Measurements from ENCODE around the gene TAC4.

Gene TAC4

DNA sequence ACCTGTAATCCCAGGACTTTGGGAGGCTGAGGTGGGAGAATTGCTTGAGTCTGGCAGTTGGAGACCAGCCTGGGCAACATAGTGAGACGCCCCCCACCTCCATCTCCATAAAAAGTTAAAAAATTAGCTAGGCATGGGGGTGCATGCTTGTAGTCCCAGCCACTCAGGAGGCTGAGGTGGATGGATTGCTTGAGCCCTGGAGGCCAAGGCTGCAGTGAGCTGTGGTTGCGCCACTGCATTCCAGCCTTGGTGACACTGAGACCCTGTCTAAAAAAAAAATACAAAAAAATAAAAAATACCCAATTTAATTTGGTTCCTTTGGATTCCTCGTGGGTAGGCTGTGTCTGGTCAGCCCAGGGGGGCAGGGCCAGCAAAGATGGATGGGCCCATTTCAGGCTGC, 26.1 kb upstream of the TAC4 start:
- H3K9ac ChIP-seq (ENCODE audit: low read depth in 1 of 2, low read length in 2 of 2): no peak overlapping the region
- no peak overlapping the region for H3K27ac ChIP-seq (ENCODE audit: low read depth, low read length)
- no peak overlapping the region for H3K4me3 ChIP-seq (ENCODE audit: low read depth in 1 of 2, low read length in 2 of 2)
- H3K27me3 ChIP-seq (ENCODE audit: control insufficient read depth in 1 of 2, insufficient read depth in 2 of 2, low read length in 2 of 2): peaks cover 3 to 13% of the 10 kb centered on the region in 2 donors
- H3K4me1 ChIP-seq (ENCODE audit: control insufficient read depth in 1 of 2, insufficient read depth in 2 of 2, low read length in 2 of 2): no peaks in the 10 kb centered on the region
- H3K9me3 ChIP-seq (ENCODE audit: control insufficient read depth in 1 of 2, low read length in 2 of 2): no peaks in the 10 kb centered on the region
- H3K36me3 ChIP-seq (ENCODE audit: control insufficient read depth in 1 of 2, insufficient read depth in 2 of 2, low read length in 2 of 2): no peaks in the 10 kb centered on the region

DNA sequence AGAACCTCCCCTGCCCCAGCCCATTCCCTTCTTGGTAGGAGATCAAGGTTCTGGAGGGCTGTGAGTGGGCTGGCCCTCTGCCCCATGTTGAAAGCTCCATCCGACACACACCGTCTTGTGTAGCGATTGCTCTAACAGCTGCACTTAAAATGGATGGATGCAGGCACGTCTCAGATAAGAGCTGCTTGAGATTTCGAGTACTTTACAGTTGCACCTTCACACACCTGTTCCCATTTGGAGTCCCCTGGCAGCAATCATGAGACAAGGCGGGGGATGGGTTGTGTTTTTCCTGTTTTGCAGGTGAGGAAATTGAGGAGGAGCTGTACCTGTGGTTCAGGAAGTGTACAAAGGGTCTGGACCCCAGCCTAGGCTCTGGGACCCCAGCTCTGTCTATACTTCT, 25.6 kb upstream of the TAC4 start:
- H3K36me3 ChIP-seq (ENCODE audit: control insufficient read depth in 1 of 2, insufficient read depth in 2 of 2, low read length in 2 of 2): no peaks in the 10 kb centered on the region
- no peak overlapping the region for H3K4me3 ChIP-seq (ENCODE audit: low read depth in 1 of 2, low read length in 2 of 2)
- no peaks in the 10 kb centered on the region for H3K9me3 ChIP-seq (ENCODE audit: control insufficient read depth in 1 of 2, low read length in 2 of 2)
- H3K27me3 ChIP-seq (ENCODE audit: control insufficient read depth in 1 of 2, insufficient read depth in 2 of 2, low read length in 2 of 2): peaks cover 5 to 13% of the 10 kb centered on the region in 2 donors
- H3K27ac ChIP-seq (ENCODE audit: low read depth, low read length): no peak overlapping the region
- H3K9ac ChIP-seq (ENCODE audit: low read depth in 1 of 2, low read length in 2 of 2): no peak overlapping the region
- H3K4me1 ChIP-seq (ENCODE audit: control insufficient read depth in 1 of 2, insufficient read depth in 2 of 2, low read length in 2 of 2): no peaks in the 10 kb centered on the region

DNA sequence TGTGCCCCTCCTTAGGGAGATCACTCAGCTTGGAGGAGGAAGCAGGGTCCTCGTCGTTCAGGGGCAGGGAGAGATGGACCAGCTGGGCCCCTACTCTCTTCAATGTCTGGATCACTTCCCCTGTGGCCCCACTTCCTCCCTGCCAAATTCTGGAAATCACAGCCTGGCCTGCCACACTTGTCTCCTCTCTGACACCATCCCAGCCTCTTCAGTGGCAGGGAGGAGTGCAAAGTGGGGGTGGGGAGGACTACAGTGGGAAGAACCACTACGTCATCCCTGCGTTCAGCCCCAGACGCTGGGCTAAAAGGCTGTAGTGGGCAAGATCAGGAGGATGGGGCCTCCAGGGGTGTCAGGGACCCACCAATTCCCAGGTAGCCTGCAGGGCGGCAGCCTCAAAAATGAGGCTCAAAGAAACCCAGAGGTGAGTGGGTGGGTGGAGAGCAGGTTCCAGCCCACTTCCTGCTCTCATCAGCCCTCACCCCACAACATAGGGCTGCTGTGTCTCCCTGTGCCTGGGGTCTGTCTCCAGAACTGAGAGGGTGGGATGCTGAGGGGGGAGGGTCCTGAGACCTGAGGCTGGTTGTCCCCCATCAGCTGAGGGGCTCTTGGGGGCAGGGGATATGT, 25.0 kb upstream of the TAC4 start:
- Histone ChIP-seq H3K4me3 (ENCODE audit: low read depth in 1 of 2, low read length in 2 of 2) (no peak overlapping the region), H3K36me3 (ENCODE audit: control insufficient read depth in 1 of 2, insufficient read depth in 2 of 2, low read length in 2 of 2) (no peaks in the 10 kb centered on the region), H3K27me3 (ENCODE audit: control insufficient read depth in 1 of 2, insufficient read depth in 2 of 2, low read length in 2 of 2) (peaks cover 5 to 13% of the 10 kb centered on the region in 2 donors), H3K9ac (ENCODE audit: low read depth in 1 of 2, low read length in 2 of 2) (no peak overlapping the region), H3K4me1 (ENCODE audit: control insufficient read depth in 1 of 2, insufficient read depth in 2 of 2, low read length in 2 of 2) (no peaks in the 10 kb centered on the region), H3K27ac (ENCODE audit: low read depth, low read length) (no peak overlapping the region), H3K9me3 (ENCODE audit: control insufficient read depth in 1 of 2, low read length in 2 of 2) (no peaks in the 10 kb centered on the region)

GRCh38 chr17:49871211-49871610, 23.3 kb upstream of the TAC4 start:
- Histone ChIP-seq H3K27ac (ENCODE audit: low read depth, low read length) (no peak overlapping the region), H3K9ac (ENCODE audit: low read depth in 1 of 2, low read length in 2 of 2) (no peak overlapping the region), H3K4me1 (ENCODE audit: control insufficient read depth in 1 of 2, insufficient read depth in 2 of 2, low read length in 2 of 2) (no peaks in the 10 kb centered on the region), H3K27me3 (ENCODE audit: control insufficient read depth in 1 of 2, insufficient read depth in 2 of 2, low read length in 2 of 2) (peaks cover 5 to 8% of the 10 kb centered on the region in 2 donors), H3K36me3 (ENCODE audit: control insufficient read depth in 1 of 2, insufficient read depth in 2 of 2, low read length in 2 of 2) (no peaks in the 10 kb centered on the region), H3K9me3 (ENCODE audit: control insufficient read depth in 1 of 2, low read length in 2 of 2) (no peaks in the 10 kb centered on the region), H3K4me3 (ENCODE audit: low read depth in 1 of 2, low read length in 2 of 2) (no peak overlapping the region)

- no peak overlapping the region for H3K9ac ChIP-seq (ENCODE audit: low read depth in 1 of 2, low read length in 2 of 2)
- no peaks in the 10 kb centered on the region for H3K9me3 ChIP-seq (ENCODE audit: control insufficient read depth in 1 of 2, low read length in 2 of 2)
- H3K27me3 ChIP-seq (ENCODE audit: control insufficient read depth in 1 of 2, insufficient read depth in 2 of 2, low read length in 2 of 2): peaks cover 5% of the 10 kb centered on the region in 2 donors
- H3K36me3 ChIP-seq (ENCODE audit: control insufficient read depth in 1 of 2, insufficient read depth in 2 of 2, low read length in 2 of 2): no peaks in the 10 kb centered on the region
- H3K27ac ChIP-seq (ENCODE audit: low read depth, low read length): no peak overlapping the region
- H3K4me3 ChIP-seq (ENCODE audit: low read depth in 1 of 2, low read length in 2 of 2): no peak overlapping the region
- no peaks in the 10 kb centered on the region for H3K4me1 ChIP-seq (ENCODE audit: control insufficient read depth in 1 of 2, insufficient read depth in 2 of 2, low read length in 2 of 2)
These were observed 22.4 kb upstream of the TAC4 start for GRCh38 chr17:49870298-49870697.

DNA sequence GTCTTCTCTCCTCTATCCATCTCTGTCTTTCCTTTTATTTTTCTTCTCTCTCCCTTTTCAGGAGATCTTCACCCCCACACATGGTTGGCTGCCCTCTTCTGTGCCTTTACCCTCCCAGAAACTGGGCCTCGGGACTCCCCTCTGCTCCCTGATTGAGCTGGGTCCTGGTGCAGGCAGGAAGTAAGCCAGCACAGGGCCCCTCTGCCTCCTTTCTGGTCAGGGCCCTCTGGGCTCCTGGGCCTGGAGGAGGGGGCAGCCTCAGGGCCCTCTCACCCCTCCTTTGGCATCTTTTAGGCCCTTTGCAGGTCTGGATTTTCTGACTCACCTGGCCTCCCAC, 21.1 kb upstream of the TAC4 start:
- Histone ChIP-seq H3K27ac (ENCODE audit: low read depth, low read length) (no peak overlapping the region), H3K36me3 (ENCODE audit: control insufficient read depth in 1 of 2, insufficient read depth in 2 of 2, low read length in 2 of 2) (no peaks in the 10 kb centered on the region), H3K4me1 (ENCODE audit: control insufficient read depth in 1 of 2, insufficient read depth in 2 of 2, low read length in 2 of 2) (no peaks in the 10 kb centered on the region), H3K27me3 (ENCODE audit: control insufficient read depth in 1 of 2, insufficient read depth in 2 of 2, low read length in 2 of 2) (peaks cover 2 to 5% of the 10 kb centered on the region in 2 donors), H3K9me3 (ENCODE audit: control insufficient read depth in 1 of 2, low read length in 2 of 2) (no peaks in the 10 kb centered on the region), H3K4me3 (ENCODE audit: low read depth in 1 of 2, low read length in 2 of 2) (no peak overlapping the region), H3K9ac (ENCODE audit: low read depth in 1 of 2, low read length in 2 of 2) (no peak overlapping the region)

- Histone ChIP-seq H3K4me1 (ENCODE audit: control insufficient read depth in 1 of 2, insufficient read depth in 2 of 2, low read length in 2 of 2) (no peaks in the 10 kb centered on the region), H3K27me3 (ENCODE audit: control insufficient read depth in 1 of 2, insufficient read depth in 2 of 2, low read length in 2 of 2) (peaks cover 2 to 5% of the 10 kb centered on the region in 2 donors), H3K27ac (ENCODE audit: low read depth, low read length) (no peak overlapping the region), H3K9me3 (ENCODE audit: control insufficient read depth in 1 of 2, low read length in 2 of 2) (no peaks in the 10 kb centered on the region), H3K4me3 (ENCODE audit: low read depth in 1 of 2, low read length in 2 of 2) (no peak overlapping the region), H3K36me3 (ENCODE audit: control insufficient read depth in 1 of 2, insufficient read depth in 2 of 2, low read length in 2 of 2) (no peaks in the 10 kb centered on the region), H3K9ac (ENCODE audit: low read depth in 1 of 2, low read length in 2 of 2) (no peak overlapping the region)
These were observed 19.1 kb upstream of the TAC4 start for GRCh38 chr17:49866882-49867413.

GRCh38 chr17:49866019-49866380, 18.1 kb upstream of the TAC4 start:
- Histone ChIP-seq H3K4me3 (ENCODE audit: low read depth in 1 of 2, low read length in 2 of 2) (no peak overlapping the region), H3K4me1 (ENCODE audit: control insufficient read depth in 1 of 2, insufficient read depth in 2 of 2, low read length in 2 of 2) (no peaks in the 10 kb centered on the region), H3K27me3 (ENCODE audit: control insufficient read depth in 1 of 2, insufficient read depth in 2 of 2, low read length in 2 of 2) (peaks cover 2 to 5% of the 10 kb centered on the region in 2 donors), H3K9me3 (ENCODE audit: control insufficient read depth in 1 of 2, low read length in 2 of 2) (no peaks in the 10 kb centered on the region), H3K9ac (ENCODE audit: low read depth in 1 of 2, low read length in 2 of 2) (no peak overlapping the region), H3K27ac (ENCODE audit: low read depth, low read length) (no peak overlapping the region), H3K36me3 (ENCODE audit: control insufficient read depth in 1 of 2, insufficient read depth in 2 of 2, low read length in 2 of 2) (no peaks in the 10 kb centered on the region)

DNA sequence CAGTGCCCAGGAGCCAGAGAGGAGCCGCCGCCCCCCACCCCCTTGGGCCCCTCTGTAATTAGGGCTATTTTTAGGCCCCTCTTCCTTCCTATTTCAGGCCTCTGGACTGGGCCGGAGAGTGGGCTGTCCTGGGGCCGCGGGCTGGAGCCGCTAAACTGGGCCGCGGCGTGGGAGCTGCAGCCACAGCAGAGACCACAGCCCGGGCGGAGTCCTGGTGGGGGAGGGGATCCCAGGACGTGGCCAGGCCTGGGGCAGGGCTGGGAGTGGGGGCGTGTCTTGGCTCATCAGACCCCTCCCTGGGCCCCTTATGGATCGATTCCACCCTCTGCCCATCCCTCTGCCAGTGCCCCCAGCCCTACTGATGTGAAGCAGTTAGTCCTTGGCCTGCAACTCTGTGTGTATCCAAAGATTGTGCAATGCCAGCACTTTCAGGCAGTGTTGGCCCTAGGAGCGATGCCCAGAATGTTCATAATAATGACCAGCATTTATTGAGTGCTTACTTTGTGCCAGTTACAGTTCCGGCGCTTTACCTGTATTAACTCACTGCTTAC, 15.0 kb upstream of the TAC4 start:
- H3K27me3 ChIP-seq (ENCODE audit: control insufficient read depth in 1 of 2, insufficient read depth in 2 of 2, low read length in 2 of 2): no peaks in the 10 kb centered on the region
- no peak overlapping the region for H3K27ac ChIP-seq (ENCODE audit: low read depth, low read length)
- H3K36me3 ChIP-seq (ENCODE audit: control insufficient read depth in 1 of 2, insufficient read depth in 2 of 2, low read length in 2 of 2): no peaks in the 10 kb centered on the region
- H3K9ac ChIP-seq (ENCODE audit: low read depth in 1 of 2, low read length in 2 of 2): no peak overlapping the region
- no peak overlapping the region for H3K4me3 ChIP-seq (ENCODE audit: low read depth in 1 of 2, low read length in 2 of 2)
- no peaks in the 10 kb centered on the region for H3K9me3 ChIP-seq (ENCODE audit: control insufficient read depth in 1 of 2, low read length in 2 of 2)
- no peaks in the 10 kb centered on the region for H3K4me1 ChIP-seq (ENCODE audit: control insufficient read depth in 1 of 2, insufficient read depth in 2 of 2, low read length in 2 of 2)

DNA sequence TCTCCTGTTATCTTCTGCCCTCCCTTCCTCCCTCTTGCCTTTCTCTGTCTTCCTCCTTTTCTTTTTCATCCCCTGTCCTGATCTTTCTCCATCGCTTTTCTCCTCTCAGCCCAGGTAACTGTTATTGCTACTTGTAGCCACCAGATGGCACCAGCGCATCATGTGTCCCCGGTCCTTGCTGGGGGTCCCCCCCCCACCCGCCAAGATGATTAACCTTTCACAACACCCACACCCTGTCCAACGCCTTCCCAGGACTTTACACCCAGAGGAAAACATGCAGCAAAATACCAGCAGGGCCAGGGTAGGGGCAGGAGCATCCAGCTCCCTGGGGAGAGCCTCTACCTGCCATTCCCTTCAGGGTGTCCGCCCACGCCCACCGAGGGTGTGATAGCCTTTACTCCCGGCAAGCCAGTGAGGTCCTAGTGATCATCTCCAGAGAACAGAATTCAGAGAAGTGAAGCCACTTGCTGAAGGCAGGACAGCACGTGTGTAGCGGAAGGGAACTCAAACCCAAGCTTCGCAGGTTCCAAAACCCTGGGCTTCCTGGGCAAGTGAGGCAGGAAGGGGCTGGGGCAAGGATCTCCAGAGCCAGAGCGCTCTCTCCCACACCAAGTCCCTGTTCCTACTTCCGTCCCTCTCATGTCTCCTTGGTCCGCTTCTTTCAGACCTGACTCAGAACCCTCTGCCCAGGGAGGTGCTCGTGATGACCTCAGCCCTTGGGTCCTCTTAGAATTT, 13.4 kb upstream of the TAC4 start:
- no peak overlapping the region for H3K9ac ChIP-seq (ENCODE audit: low read depth in 1 of 2, low read length in 2 of 2)
- no peaks in the 10 kb centered on the region for H3K4me1 ChIP-seq (ENCODE audit: control insufficient read depth in 1 of 2, insufficient read depth in 2 of 2, low read length in 2 of 2)
- no peaks in the 10 kb centered on the region for H3K9me3 ChIP-seq (ENCODE audit: control insufficient read depth in 1 of 2, low read length in 2 of 2)
- H3K27ac ChIP-seq (ENCODE audit: low read depth, low read length): no peak overlapping the region
- no peaks in the 10 kb centered on the region for H3K36me3 ChIP-seq (ENCODE audit: control insufficient read depth in 1 of 2, insufficient read depth in 2 of 2, low read length in 2 of 2)
- no peaks in the 10 kb centered on the region for H3K27me3 ChIP-seq (ENCODE audit: control insufficient read depth in 1 of 2, insufficient read depth in 2 of 2, low read length in 2 of 2)
- no peak overlapping the region for H3K4me3 ChIP-seq (ENCODE audit: low read depth in 1 of 2, low read length in 2 of 2)
